ENCODE data around the gene ZNF436. TPM values are rescaled to one million over a fixed set of nuclear protein-coding genes. Genes with fewer than 3 reads are reported as not detected.

ZNF436 gene
- total RNA-seq, 1 experiment from 2014 or later, result 0.52 TPM

DNA sequence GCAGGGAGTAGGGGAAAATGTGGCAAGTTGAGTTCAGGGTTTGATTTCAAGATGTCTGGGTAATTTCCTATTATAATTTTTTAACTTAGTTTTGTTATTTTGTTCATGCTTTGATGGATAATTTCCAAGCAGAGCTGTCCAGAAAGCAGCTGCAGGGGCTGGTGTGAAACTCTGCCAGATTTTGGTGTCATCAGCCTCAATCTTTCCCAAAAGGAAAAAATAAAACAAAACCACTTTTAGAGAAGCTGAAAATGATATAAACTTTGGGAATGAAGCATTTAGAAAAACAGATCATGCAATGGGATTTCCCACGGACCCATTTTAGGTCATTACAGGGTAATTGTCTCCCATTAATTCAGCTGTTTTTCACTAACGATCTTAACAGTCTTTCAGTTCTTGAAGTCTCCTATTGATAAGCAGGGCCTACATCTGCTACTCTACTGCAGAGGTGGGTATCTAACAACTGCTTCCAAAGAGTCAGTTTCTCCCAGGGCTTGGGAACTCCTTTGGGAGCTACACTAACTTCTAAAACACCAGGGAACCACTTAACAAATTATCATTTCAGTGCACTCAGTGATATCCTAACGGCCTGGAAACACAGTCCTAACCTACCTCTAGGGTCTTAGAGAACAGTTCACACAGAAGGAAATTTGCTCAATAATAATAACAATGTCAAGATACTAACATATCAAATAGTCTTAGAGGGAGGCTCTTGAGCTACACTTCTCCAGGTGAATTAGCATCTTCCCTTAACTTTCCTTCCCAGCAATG is 12.3 kb downstream of the ZNF436 start:
- Histone ChIP-seq H3K4me1 (ENCODE audit: insufficient read depth, low read length) (no peaks in the 10 kb centered on the region), H4K8ac (replicated peaks; ENCODE audit: insufficient read length, low read depth, low read length) (no peak overlapping the region), H4K5ac (ENCODE audit: insufficient read length, low read depth, low read length) (no peak overlapping the region), H2BK120ac (ENCODE audit: low read depth, low read length, poor library complexity, severe bottlenecking) (no peak overlapping the region), H3K4ac (ENCODE audit: low read depth, low read length) (no peak overlapping the region), H3K18ac (ENCODE audit: insufficient read length, low read depth, low read length) (no peak overlapping the region), H3K27ac (ENCODE audit: insufficient read length, low read depth, low read length) (no peak overlapping the region), H3K9ac (ENCODE audit: extremely low read depth, insufficient read length, low read length) (no peak overlapping the region), H2BK12ac (ENCODE audit: insufficient read length, low read depth, low read length) (no peak overlapping the region), H2AFZ (ENCODE audit: low read length) (no peak overlapping the region), H3K23me2 (ENCODE audit: insufficient read length, low read depth, low read length, poor library complexity, severe bottlenecking) (no peaks in the 10 kb centered on the region), H4K20me1 (ENCODE audit: control insufficient read depth, insufficient read depth, insufficient read length) (no peaks in the 10 kb centered on the region), H2BK15ac (ENCODE audit: low read depth, low read length) (no peak overlapping the region), H2BK5ac (ENCODE audit: insufficient read length, low read length) (no peak overlapping the region), H3K79me2 (ENCODE audit: insufficient read depth, low read length) (no peaks in the 10 kb centered on the region), H3T11ph (ENCODE audit: low read length) (no peak overlapping the region), H3K14ac (ENCODE audit: insufficient read depth, low read length) (no peak overlapping the region), H3K23ac (ENCODE audit: insufficient read length, low read depth, low read length) (no peak overlapping the region), H2AK5ac (ENCODE audit: insufficient read length, low read length) (no peak overlapping the region), H3K9me3 (ENCODE audit: control insufficient read depth, low read depth, low read length) (peaks cover 33% of the 10 kb centered on the region), H3K27me3 (ENCODE audit: insufficient read depth, low read length) (peaks cover 77% of the 10 kb centered on the region), H3K79me1 (ENCODE audit: insufficient read depth, low read depth, low read length, poor library complexity, severe bottlenecking) (no peaks in the 10 kb centered on the region), H3K56ac (ENCODE audit: insufficient read length, low read depth, low read length) (no peak overlapping the region), H4K91ac (ENCODE audit: insufficient read length, low read depth, low read length) (no peak overlapping the region), H2BK20ac (ENCODE audit: low read depth, low read length, poor library complexity, severe bottlenecking) (no peak overlapping the region), H3K4me2 (ENCODE audit: insufficient read depth, insufficient read length, low read length) (no peak overlapping the region)
- no CpG with 5 or more reads among the region's 3 CpGs for WGBS (ENCODE audit: extremely low coverage, insufficient read length, low lambda C conversion rate)
- Mint-ChIP-seq H3K9me3 (peaks cover 45 to 52% of the 10 kb centered on the region in 2 experiments), H3K4me3 (peak overlapping the region in 1 of 2 experiments; percentile 50; a peak in 2 of 5 replicates), H3K27ac (peak overlapping the region in 1 of 3 experiments; percentile 23; a peak in 1 of 7 replicates), H3K27me3 (ENCODE audit: low read depth) (peaks cover 100% of the 10 kb centered on the region), H3K4me1 (no peaks in the 10 kb centered on the region), H3K36me3 (ENCODE audit: insufficient read depth in 1 of 3, low read depth in 3 of 3) (peaks cover 25 to 31% (median 25%) of the 10 kb centered on the region in 3 experiments)
- peak; percentile 50 for DNase-seq
- TF ChIP-seq, protein P1, sequence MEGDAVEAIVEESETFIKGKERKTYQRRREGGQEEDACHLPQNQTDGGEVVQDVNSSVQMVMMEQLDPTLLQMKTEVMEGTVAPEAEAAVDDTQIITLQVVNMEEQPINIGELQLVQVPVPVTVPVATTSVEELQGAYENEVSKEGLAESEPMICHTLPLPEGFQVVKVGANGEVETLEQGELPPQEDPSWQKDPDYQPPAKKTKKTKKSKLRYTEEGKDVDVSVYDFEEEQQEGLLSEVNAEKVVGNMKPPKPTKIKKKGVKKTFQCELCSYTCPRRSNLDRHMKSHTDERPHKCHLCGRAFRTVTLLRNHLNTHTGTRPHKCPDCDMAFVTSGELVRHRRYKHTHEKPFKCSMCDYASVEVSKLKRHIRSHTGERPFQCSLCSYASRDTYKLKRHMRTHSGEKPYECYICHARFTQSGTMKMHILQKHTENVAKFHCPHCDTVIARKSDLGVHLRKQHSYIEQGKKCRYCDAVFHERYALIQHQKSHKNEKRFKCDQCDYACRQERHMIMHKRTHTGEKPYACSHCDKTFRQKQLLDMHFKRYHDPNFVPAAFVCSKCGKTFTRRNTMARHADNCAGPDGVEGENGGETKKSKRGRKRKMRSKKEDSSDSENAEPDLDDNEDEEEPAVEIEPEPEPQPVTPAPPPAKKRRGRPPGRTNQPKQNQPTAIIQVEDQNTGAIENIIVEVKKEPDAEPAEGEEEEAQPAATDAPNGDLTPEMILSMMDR (conservative IDR thresholded peaks at IDR 0.05), result no peak

Measured in H9 (cell line).